Stimulated activated CD4-positive, alpha-beta T cell treated with anti-CD3 and anti-CD28 coated beads, Interleukin-12 subunit alpha, Interleukin-12 subunit beta, amount 100 ng/mL, for 48 hours (primary cell): Measurements from ENCODE around the gene MNAT1.

Source experiments
- DNase-seq, 3 donors: peaks; one replicate each; pipeline ENCODE4 v3.0.0-alpha.2; 2020; ENCODE audit warnings: low read depth in 2 of 3, low spot score in 1 of 3

Gene MNAT1

GRCh38 chr14:61019537-61019936 is 285.0 kb downstream of the MNAT1 start:
- no peak for DNase-seq
